ENCODE results near the gene VAX1.
"Not testable (repeated sequence)": the region's sequence is repeated elsewhere in the genome, so short reads cannot be mapped to it uniquely, and the experiment has no call there.

Gene VAX1

GRCh38 chr10:117134306-117135025 is 3.6 kb downstream of the VAX1 start:
- DNase-seq, result no peak

GRCh38 chr10:117134056-117134305 is 4.1 kb downstream of the VAX1 start:
- DNase-seq, result no peak

DNA sequence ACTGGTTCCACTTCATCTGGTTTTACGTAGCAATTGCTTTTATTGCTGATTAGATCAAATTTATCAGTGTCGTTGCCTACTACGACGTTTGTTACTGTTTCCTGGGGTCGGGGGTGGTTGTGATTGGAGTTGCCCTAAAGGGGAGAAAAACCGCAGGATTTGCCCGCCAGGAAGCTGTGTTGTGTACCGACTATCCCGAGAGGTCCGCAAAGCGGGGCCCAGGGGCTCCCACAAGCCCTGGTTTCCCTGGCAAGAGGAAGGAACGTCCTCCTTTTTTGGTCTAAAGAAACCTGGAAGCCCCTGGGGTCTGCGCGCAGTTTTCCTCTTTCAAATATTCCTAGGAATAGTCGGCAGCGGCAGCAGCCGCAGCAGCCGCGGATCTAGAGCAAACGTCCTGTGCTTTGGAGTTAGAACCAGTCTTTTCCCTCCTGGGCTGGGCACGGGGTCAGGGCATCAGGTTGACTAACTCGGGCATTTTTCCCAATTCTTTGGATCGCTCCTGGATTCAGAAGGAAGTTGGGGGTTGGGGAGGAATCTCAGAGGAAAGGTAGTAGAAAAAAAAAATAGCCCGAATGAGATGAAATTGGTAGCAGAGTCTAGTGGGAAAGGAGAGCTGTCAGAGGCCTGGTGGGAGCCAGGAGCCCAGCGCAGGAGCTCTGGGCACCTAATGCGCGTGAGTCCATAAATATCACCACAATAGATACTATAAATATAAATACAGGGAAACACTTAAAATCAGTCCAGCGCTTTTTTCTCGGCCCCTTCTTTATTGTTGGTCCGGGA is 4.6 kb downstream of the VAX1 start:
- no peak for DNase-seq

DNA sequence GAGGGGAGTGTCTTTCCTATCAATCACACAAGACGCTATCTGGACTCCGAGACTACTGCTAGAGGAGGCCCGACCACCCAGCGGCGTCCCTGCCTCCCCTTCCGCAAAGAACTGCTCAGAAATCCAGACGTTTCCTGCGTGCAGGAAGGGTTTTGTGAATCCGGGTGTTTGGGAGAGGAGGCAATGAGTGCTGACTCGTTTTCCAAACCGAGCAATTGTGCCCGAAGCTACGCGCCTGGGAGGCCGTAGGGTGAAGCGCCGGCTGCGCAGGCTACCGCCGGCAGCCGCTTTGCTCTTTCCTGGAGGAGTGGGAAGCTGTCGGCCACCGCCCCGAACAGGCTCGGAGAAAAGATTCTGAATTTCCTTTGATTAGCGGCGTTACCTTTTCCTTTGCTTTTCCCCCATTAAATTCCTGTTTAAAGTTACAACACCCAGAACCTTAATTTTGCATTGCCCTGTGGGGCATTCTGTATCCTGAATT is 5.3 kb downstream of the VAX1 start:
- no peak for DNase-seq

DNA sequence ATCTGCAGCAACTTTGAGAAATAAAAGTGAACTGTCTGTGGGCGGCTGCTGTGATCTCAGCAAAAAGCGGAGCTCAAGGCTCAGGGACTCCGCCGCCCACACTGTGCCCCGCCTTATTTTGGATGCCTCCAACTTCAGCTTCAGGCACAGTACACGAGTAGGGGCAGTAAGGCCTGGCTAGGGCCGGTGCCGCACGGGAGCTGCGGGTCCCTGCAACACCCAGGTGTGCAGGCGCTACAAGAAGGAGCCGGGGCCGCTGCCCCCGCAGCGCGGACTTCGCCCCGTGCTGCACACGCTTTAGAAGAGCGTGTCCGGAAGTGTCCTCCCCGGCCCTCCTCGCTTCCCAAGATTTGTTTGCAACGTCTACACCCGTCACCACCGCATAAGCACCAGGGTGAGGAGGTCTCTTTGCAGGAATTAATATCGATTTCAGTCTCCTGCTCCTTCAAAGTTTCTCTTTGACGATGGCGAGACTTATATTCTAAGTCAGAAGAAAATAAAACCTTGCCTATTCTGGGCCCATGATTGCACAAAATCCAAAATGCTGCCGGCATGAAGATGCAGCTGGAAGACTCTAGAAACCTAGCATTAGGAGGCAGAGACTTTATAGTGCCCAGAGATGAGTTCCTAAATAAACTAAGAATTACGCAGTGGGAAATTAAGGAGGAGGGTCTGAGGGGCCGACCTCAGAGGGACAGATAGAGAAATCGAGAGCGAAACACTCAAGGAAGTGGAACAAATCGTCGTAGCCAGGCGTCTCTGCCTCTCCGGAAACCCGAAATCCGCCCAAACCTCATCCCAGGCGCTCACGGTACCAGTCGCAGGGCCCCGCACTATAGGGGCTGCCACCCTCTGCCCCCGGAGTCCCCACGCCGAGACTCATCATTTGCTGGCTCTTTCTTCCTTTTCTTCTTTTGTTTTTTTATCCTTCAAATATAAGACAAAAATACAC is 6.4 kb downstream of the VAX1 start:
- DNase-seq, result no peak

DNA sequence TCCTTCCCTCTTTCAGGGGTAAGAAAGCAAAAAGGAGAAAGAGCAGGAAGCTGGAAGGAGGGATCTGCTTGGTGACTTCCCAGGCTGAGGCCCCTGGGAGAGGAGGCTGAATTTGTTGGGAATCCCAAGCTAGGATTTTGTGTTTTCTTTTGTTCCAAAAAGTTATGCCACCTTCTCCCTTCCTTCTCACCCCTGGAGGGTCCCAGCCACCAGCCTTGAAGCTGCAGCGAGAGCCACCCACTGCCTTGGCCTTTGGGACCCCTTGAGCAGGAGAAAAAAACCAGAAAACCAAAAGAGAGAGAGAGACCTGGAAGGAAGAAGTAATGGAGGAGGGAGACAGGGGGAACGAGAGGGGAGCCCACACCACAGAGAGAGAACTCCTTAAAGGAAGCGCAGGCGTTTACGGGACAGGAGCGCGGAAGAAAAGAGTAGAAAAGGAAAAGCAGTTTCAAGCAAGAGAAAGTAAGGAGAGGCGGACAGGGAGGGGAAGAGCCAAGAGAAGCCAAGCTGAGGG is 7.2 kb downstream of the VAX1 start:
- DNase-seq, result no peak

GRCh38 chr10:117130346-117130745 is 7.7 kb downstream of the VAX1 start:
- no peak for DNase-seq

DNA sequence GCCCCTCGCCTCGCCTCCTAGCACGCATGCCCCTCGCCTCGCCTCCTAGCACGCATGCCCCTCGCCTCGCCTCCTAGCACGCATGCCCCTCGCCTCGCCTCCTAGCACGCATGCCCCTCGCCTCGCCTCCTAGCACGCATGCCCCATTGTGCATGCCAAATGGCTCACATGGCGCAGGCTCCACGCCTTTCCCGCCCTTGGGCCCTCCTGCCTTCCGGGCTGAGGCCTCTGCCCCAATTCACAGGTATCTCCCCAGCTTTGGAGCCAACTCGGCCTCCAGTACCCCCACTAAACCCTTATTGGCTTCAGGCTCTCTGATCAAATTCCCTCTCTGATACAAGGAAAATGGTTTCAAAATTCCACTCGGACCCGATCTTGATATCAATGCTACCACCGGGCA is 11.4 kb downstream of the VAX1 start:
- DNase-seq, result not testable (repeated sequence)

DNA sequence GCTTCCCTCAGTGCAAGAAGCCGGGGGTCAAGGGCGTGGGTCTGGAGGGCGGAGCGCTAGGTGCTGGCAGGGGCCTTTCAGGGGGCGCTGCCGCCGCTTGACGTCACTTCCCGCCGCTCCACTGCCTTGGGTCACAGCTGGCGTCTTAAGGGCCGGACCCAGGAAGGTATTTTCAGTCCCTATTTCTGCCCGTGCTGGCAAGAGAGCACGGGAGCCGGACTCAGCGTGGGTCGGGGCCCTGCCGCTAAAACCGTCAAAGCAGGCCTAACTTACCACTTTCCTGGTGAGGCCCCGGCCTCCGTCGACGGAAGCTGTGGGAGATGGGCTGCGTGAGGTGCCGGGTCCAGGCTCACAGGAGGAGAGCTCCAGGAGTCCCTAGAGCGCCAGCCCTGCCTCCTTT is 12.0 kb downstream of the VAX1 start:
- no peak for DNase-seq

GRCh38 chr10:117112220-117112619 is 25.9 kb downstream of the VAX1 start:
- DNase-seq, result no peak

DNA sequence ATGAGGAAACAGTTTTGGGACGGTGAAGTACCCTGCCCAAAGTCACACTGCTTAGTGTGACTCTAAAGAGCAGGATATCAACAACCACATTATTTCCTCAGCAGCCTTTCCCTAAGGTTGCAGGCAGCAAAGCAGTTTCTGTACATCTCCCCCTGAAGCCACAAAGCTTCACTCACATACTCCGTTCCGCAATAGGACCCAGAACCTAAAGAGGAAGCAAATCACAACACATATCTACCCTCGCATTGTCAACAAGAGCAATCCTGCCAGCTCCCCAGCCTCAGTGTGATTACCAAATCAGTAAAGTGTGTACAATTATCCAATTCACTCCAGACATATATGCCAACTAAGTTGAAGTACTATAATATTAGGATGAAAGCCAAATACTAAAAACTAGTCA is 30.8 kb downstream of the VAX1 start:
- DNase-seq, result no peak

DNA sequence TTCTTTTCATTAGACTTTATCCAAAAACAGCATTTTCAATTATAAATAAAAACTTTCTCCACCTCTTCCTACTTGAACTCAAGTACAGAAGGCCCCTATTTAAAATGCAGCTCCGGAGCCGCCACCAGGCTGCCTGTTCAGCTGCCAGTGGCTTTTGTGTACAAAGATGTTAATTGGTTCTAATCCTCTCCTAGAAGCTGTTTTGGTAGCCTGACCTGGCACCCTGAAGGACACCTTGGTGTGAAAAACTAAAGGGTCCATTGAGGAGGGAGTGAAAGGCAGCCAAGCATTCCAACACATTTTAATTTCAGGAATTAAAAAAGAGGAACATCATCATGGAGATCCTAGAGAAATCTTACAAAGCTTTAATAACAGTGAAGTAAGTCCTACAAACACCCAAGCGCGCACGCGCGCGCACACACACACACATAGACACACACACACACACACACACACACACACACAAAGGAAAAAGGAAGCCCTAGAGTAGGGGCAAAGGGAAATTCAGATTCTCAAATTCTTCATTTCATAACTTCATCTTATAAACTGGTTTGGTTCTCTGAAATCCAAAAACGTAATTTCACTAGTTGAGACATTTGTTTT is 41.4 kb downstream of the VAX1 start:
- DNase-seq, result no peak

DNA sequence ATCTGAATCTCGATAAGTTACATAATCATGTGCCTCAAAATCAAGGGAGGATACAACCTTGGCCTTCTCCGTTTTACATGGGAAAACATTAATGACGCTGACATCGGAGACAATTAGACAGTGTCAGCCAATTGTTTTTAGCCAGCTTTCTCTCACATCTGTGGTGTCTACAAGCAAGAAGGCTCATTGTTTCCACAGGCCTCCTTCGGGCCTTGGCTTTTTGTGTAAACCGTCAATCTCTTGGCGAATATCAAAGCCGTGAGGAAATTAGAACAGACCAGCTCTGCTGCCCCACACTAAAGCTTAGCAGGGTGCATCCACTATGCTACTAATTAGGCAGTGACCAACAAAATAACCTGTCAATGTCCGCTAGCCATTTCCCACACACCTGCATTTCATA is 43.2 kb downstream of the VAX1 start:
- no peak for DNase-seq

DNA sequence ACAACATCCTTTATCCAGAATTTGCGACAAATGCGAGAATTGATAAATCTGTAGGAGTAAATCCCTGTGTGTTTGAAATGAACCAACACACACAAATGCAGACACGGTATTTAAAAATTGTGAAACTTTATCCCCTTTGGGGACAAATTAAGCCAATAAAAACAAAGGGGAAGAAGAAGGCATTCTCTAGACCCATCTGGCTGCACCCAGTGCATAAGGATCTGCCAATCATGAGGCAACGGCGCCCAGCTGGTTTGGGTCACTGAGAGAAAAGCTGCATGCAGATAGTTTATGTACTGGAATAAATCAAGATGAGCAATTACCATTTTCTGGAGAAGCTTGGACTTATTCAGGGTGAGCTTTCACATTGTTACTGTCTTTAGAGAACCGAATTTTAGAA is 45.7 kb downstream of the VAX1 start:
- no peak for DNase-seq

- no peak for DNase-seq
These were observed 47.2 kb downstream of the VAX1 start for GRCh38 chr10:117090834-117091233.

- DNase-seq, result no peak
These were observed 50.5 kb downstream of the VAX1 start for GRCh38 chr10:117087521-117087920.

DNA sequence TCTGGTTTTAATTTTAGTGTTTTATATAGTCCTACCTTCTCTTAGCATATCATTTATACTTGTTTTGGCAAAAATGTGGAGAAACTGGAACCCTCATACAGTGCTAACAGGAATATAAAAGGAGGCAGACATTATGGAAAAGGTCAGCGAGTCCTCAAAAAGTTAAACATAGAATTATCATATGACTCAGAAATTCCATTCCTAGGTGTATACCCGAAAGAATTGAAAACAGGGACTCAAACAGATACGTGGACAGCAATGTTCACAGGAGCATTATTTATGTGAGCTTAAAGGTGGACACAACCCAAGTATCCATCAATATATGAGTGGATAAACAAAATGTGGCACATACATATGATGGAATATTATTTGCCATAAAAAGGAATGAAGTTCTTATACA is 51.5 kb downstream of the VAX1 start:
- DNase-seq, result no peak

DNA sequence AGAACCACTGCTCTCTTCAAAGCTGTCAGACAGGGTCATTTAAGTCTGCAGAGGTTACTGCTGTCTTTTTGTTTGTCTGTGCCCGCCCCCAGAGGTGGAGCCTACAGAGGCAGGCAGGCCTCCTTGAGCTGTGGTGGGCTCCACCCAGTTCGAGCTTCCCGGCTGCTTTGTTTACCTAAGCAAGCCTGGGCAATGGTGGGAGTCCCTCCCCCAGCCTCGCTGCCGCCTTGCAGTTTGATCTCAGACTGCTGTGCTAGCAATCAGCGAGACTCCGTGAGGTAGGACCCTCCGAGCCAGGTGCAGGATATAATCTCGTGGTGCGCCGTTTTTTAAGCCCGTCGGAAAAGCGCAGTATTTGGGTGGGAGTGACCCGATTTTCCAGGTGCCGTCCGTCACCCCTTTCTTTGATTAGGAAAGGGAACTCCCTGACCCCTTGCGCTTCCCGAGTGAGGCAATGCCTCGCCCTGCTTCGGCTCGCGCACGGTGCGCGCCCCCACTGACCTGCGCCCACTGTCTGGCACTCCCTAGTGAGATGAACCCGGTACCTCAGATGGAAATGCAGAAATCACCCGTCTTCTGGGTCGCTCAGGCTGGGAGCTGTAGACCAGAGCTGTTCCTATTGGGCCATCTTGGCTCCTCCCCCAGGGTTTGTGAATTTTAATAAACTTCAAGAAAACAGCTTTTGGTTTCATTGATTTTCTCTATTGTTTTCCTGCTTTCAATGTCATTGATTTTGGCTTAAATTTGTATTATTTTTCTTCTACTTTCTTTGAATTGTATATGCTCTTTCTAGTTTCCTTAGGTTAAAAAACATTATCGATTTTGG is 53.4 kb downstream of the VAX1 start:
- DNase-seq, result not testable (repeated sequence)

Data from stimulated activated CD4-positive, alpha-beta T cell treated with anti-CD3 and anti-CD28 coated beads, Interleukin-12 subunit alpha, Interleukin-12 subunit beta, amount 100 ng/mL, for 4 hours (primary cell).